Measurements from ENCODE around the gene BACH2. TPM values are rescaled to one million over a fixed set of nuclear protein-coding genes. Genes with fewer than 3 reads are reported as not detected.

Gene BACH2
- total and polyA plus RNA-seq, 2 of the 8 experiments (the other 6 are each of a cell fraction or from before 2014, with no cell fraction given) = 1.9 to 5.9 TPM

DNA sequence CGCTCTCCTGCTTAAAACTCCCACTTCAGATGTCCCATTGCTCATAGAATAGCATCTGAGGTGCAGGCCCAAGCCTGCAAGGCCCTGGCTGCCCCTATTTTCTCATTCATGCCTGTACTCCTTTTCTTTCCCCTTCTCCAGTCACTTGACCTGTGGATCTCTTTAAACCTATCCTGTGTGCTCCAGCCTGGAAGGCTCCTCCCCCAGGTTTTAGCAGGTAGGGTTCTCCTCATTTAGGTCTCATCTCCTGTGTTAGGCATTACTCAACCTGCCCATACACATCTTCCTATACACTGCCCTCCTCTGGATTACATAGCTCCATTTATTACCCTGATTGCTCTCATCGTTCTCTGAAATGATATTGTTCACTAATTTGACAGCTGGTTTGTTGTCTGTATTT lies 185.3 kb downstream of the BACH2 start:
- FAIRE-seq = no peak
- TF ChIP-seq KDM5A (IDR thresholded peaks at IDR 0.05; ENCODE audit: low read length) (no peak), MAX (IDR thresholded peaks at IDR 0.05) (no peak), KDM1A (IDR thresholded peaks at IDR 0.05; ENCODE audit: borderline replicate concordance, low read length) (no peak), CREB1 (IDR thresholded peaks at IDR 0.05) (no peak), JUN (IDR thresholded peaks at IDR 0.05; ENCODE audit: low read depth, low read length) (no peak), SP2 (IDR thresholded peaks at IDR 0.05; ENCODE audit: low read length) (no peak), YY1 (IDR thresholded peaks at IDR 0.05; ENCODE audit: low read depth, low read length) (no peak), SRF (IDR thresholded peaks at IDR 0.05; ENCODE audit: low read depth, low read length) (no peak), FOSL1 (IDR thresholded peaks at IDR 0.05; ENCODE audit: insufficient read depth, low read depth, low read length) (no peak), SP1 (IDR thresholded peaks at IDR 0.05; ENCODE audit: low read depth, low read length) (no peak)
- TF ChIP-seq, protein P1, sequence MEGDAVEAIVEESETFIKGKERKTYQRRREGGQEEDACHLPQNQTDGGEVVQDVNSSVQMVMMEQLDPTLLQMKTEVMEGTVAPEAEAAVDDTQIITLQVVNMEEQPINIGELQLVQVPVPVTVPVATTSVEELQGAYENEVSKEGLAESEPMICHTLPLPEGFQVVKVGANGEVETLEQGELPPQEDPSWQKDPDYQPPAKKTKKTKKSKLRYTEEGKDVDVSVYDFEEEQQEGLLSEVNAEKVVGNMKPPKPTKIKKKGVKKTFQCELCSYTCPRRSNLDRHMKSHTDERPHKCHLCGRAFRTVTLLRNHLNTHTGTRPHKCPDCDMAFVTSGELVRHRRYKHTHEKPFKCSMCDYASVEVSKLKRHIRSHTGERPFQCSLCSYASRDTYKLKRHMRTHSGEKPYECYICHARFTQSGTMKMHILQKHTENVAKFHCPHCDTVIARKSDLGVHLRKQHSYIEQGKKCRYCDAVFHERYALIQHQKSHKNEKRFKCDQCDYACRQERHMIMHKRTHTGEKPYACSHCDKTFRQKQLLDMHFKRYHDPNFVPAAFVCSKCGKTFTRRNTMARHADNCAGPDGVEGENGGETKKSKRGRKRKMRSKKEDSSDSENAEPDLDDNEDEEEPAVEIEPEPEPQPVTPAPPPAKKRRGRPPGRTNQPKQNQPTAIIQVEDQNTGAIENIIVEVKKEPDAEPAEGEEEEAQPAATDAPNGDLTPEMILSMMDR (IDR thresholded peaks at IDR 0.05; ENCODE audit: control extremely low read depth in 1 of 3, insufficient read depth in 1 of 3, low read depth in 1 of 3, low read length in 3 of 3) = no peak
- TF ChIP-seq, protein P2, sequence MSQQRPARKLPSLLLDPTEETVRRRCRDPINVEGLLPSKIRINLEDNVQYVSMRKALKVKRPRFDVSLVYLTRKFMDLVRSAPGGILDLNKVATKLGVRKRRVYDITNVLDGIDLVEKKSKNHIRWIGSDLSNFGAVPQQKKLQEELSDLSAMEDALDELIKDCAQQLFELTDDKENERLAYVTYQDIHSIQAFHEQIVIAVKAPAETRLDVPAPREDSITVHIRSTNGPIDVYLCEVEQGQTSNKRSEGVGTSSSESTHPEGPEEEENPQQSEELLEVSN (IDR thresholded peaks at IDR 0.05) = no peak

More for the DNA sequence above, 185.3 kb downstream of the BACH2 start:
- Histone ChIP-seq H3K36me3 (ENCODE audit: control insufficient read depth in 2 of 4, insufficient read depth in 4 of 4, low read length in 3 of 4) (no peaks in the 10 kb centered on the region), H3K4me3 (ENCODE audit: extremely low read depth in 1 of 4, insufficient read depth in 2 of 4, low read depth in 3 of 4, low read length in 4 of 4) (no peak overlapping the region), H2BK15ac (ENCODE audit: low read length) (no peak overlapping the region), H3K27me3 (replicated peaks in 1 of 4; ENCODE audit: control insufficient read depth in 3 of 4, extremely low read depth in 1 of 4, insufficient read depth in 3 of 4, low read length in 3 of 4) (no peaks in the 10 kb centered on the region), H4K5ac (ENCODE audit: insufficient read length, low read depth, low read length) (no peak overlapping the region), H3K27ac (ENCODE audit: low read depth, low read length) (no peak overlapping the region), H3K23ac (ENCODE audit: insufficient read length) (no peak overlapping the region), H3K4ac (replicated peaks; ENCODE audit: insufficient read length, low read depth, low read length) (no peak overlapping the region), H3K18ac (ENCODE audit: extremely low read depth, low read length) (no peak overlapping the region), H3K14ac (ENCODE audit: insufficient read length) (no peak overlapping the region), H4K91ac (replicated peaks; ENCODE audit: insufficient read length, low read length) (no peak overlapping the region), H3K79me1 (ENCODE audit: low read depth, low read length) (no peaks in the 10 kb centered on the region), H2BK20ac (ENCODE audit: low read length) (no peak overlapping the region), H3K4me2 (ENCODE audit: insufficient read depth in 1 of 2, low read depth in 2 of 2, low read length in 2 of 2) (no peak overlapping the region), H4K20me1 (replicated peaks in 1 of 2; ENCODE audit: control insufficient read depth in 1 of 2, insufficient read depth in 2 of 2, low read length in 2 of 2) (no peaks in the 10 kb centered on the region), H3K23me2 (ENCODE audit: low read depth, low read length) (no peaks in the 10 kb centered on the region), H3K9ac (replicated peaks in 1 of 4; ENCODE audit: extremely low read depth in 1 of 4, low read depth in 3 of 4, low read length in 3 of 4) (no peak overlapping the region), H3K9me3 (ENCODE audit: insufficient read depth in 2 of 2, low read depth in 1 of 2, low read length in 1 of 2) (no peaks in the 10 kb centered on the region), H2BK120ac (replicated peaks; ENCODE audit: low read depth, low read length) (no peak overlapping the region), H2BK5ac (ENCODE audit: low read depth, low read length) (no peak overlapping the region), H4K8ac (ENCODE audit: extremely low read depth, insufficient read depth, low read length) (no peak overlapping the region), H3K56ac (replicated peaks; ENCODE audit: insufficient read length, low read depth, low read length) (no peak overlapping the region), H2AK5ac (ENCODE audit: low read depth, low read length) (no peak overlapping the region), H2BK12ac (ENCODE audit: low read depth, low read length) (no peak overlapping the region), H3K79me2 (ENCODE audit: control insufficient read depth in 1 of 2, insufficient read depth in 2 of 2, low read length in 2 of 2) (no peaks in the 10 kb centered on the region), H3K4me1 (replicated peaks in 1 of 4; ENCODE audit: control insufficient read depth in 3 of 4, insufficient read depth in 4 of 4, low read length in 3 of 4) (no peaks in the 10 kb centered on the region; a peak in 2 of 7 replicates), H2AFZ (ENCODE audit: low read length) (no peak overlapping the region)
- CTCF ChIA-PET (ENCODE audit: partially characterized antibody) = interaction anchor here (0.6 kb wide), 1 partner anchor 220 kb away, joined by 3 read pairs; no protein-coding TSS in a partner anchor
- POLR2A ChIA-PET (ENCODE audit: partially characterized antibody) = no interaction called here
- no peak for DNase-seq (ENCODE audit: low read depth in 1 of 2, low spot score in 2 of 2)
- 83% methylated on average over 2 of the region's 2 CpGs; no CpG with 5 or more reads in 1 of the 2 experiments for WGBS, 2 experiments (ENCODE audit: extremely low coverage in 1 of 2, insufficient coverage in 1 of 2, insufficient read length in 1 of 2, insufficient replicate concordance in 2 of 2, low coverage in 1 of 2, low lambda C conversion rate in 2 of 2, missing lambda C conversion rate in 1 of 2)
